MM.1S (cell line): ENCODE measurements around the gene RNF111.

ENCODE experiments used
- EZH2 ChIP-seq: fragments of 300-600 bp; sonication (generic); optimal IDR thresholded peaks from 2 replicates; pipeline ENCODE3; 2017; ENCODE audit warnings: low read depth, mild to moderate bottlenecking, antibody characterized with exemption, low read length, mixed read lengths
- TF ChIP-seq, protein P1 (sequence below): fragments of 300-600 bp; sonication (generic); IDR thresholded peaks from 2 replicates; pipeline ENCODE4 v1.5.1; 2016; ENCODE audit warnings: antibody characterized with exemption, low read length, mixed read lengths

- TF ChIP-seq, protein P1, sequence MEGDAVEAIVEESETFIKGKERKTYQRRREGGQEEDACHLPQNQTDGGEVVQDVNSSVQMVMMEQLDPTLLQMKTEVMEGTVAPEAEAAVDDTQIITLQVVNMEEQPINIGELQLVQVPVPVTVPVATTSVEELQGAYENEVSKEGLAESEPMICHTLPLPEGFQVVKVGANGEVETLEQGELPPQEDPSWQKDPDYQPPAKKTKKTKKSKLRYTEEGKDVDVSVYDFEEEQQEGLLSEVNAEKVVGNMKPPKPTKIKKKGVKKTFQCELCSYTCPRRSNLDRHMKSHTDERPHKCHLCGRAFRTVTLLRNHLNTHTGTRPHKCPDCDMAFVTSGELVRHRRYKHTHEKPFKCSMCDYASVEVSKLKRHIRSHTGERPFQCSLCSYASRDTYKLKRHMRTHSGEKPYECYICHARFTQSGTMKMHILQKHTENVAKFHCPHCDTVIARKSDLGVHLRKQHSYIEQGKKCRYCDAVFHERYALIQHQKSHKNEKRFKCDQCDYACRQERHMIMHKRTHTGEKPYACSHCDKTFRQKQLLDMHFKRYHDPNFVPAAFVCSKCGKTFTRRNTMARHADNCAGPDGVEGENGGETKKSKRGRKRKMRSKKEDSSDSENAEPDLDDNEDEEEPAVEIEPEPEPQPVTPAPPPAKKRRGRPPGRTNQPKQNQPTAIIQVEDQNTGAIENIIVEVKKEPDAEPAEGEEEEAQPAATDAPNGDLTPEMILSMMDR: no peak
- TF ChIP-seq EZH2: no peak
These were observed 123.8 kb downstream of the RNF111 start for GRCh38 chr15:59111251-59111650.
